ENCODE data around the gene TMEM18. TPM values are rescaled to one million over a fixed set of nuclear protein-coding genes. Genes with fewer than 3 reads are reported as not detected.

TMEM18 gene
- total and polyA plus RNA-seq, 9 of the 15 experiments (the other 6 are each of a cell fraction or from before 2014, with no cell fraction given), result 12.8 to 55.9 (median 21.8) TPM

GRCh38 chr2:715038-715437, 37.8 kb upstream of the TMEM18 start:
- ChIA-PET CTCF (ENCODE audit: low intra/inter-chr PET ratio) (no interaction called here), POLR2A (interaction anchor here (0.6 to 1.1 kb wide), 3 partner anchors 44 to 692 kb away, joined by 3 to 4 read pairs (median 3); no protein-coding TSS in a partner anchor)
- H3K4me2 ChIP-seq (ENCODE audit: insufficient read depth, low read length), result no peak overlapping the region
- DNase-seq (ENCODE audit: extremely low read depth in 1 of 4, low spot score in 3 of 4) (no peak), FAIRE-seq (no peak), ATAC-seq (no peak)
- no peak overlapping the region for H3K27ac ChIP-seq (ENCODE audit: extremely low read depth, low read depth, low read length)
- no peaks in the 10 kb centered on the region for H3K79me2 ChIP-seq (ENCODE audit: control insufficient read depth, insufficient read depth, low read length)
- TF ChIP-seq CREBBP (IDR thresholded peaks at IDR 0.05; ENCODE audit: low read depth, low read length), result no peak
- TF ChIP-seq BACH1 (tag; IDR thresholded peaks at IDR 0.05), result no peak
- TF ChIP-seq ELK3 (CRISPR knock-in tag; IDR thresholded peaks at IDR 0.05), result no peak
- TF ChIP-seq ZBTB5 (IDR thresholded peaks at IDR 0.05), result no peak
- TF ChIP-seq SAP30 (IDR thresholded peaks at IDR 0.05; ENCODE audit: borderline replicate concordance, insufficient read depth, low read depth, low read length, poor library complexity, severe bottlenecking), result no peak
- no peak for TF ChIP-seq SMARCE1 (IDR thresholded peaks at IDR 0.05)
- no peak for TF ChIP-seq ZNF655 (CRISPR knock-in tag; IDR thresholded peaks at IDR 0.05)
- no peak for TF ChIP-seq CCNT2 (IDR thresholded peaks at IDR 0.05; ENCODE audit: borderline replicate concordance, extremely low read depth, insufficient read length, low read depth, low read length)
- no peak for TF ChIP-seq ARID4B (CRISPR knock-in tag; IDR thresholded peaks at IDR 0.05)
- H2AFZ ChIP-seq (ENCODE audit: low read depth, low read length), result no peak overlapping the region
- 0% methylated on average over 2 of the region's 2 CpGs for WGBS (ENCODE audit: insufficient coverage, low coverage, missing lambda C conversion rate)
- H3K27me3 ChIP-seq (ENCODE audit: control insufficient read depth in 2 of 2, insufficient read depth in 2 of 2, low read length in 2 of 2), result peaks cover 0 to 27% of the 10 kb centered on the region in 2 experiments; a peak in 4 of 5 replicates
- H3K9me3 ChIP-seq (replicated peaks; ENCODE audit: control insufficient read depth, insufficient read depth, low read depth, low read length), result no peaks in the 10 kb centered on the region
- in situ Hi-C loops (cut with MboI), result loop anchor here (25.0 kb wide), 1 partner anchor 822 kb away; no protein-coding TSS in a partner anchor
- BruUV-seq (replicated peaks), result no TSS peak
- H4K20me1 ChIP-seq (replicated peaks; ENCODE audit: control insufficient read depth, insufficient read depth, low read length), result no peaks in the 10 kb centered on the region
- H3K36me3 ChIP-seq (ENCODE audit: control insufficient read depth, insufficient read depth, low read length), result no peaks in the 10 kb centered on the region
- H3K9ac ChIP-seq (ENCODE audit: insufficient read depth in 1 of 2, low read depth in 2 of 2, low read length in 2 of 2), result no peak overlapping the region
- intact Hi-C loops (cut with micrococcal nuclease), result loop anchor here (5.0 to 10.0 kb wide), 2 partner anchors 110 to 182 kb away; no protein-coding TSS in a partner anchor
- H3K4me1 ChIP-seq (replicated peaks in 1 of 2; ENCODE audit: control insufficient read depth in 2 of 2, insufficient read depth in 2 of 2, low read length in 2 of 2), result no peaks in the 10 kb centered on the region
- no peaks in the 10 kb centered on the region for H3K9me1 ChIP-seq (ENCODE audit: control insufficient read depth, insufficient read depth, low read length)
- H3K4me3 ChIP-seq, result no peak overlapping the region

Measured in K562 (cell line).